ENCODE measurements around the gene LCNL1.
"Not testable (repeated sequence)": the region's sequence is repeated elsewhere in the genome, so short reads cannot be mapped to it uniquely, and the experiment has no call there.

LCNL1 gene

GRCh38 chr9:137028263-137029057 is 45.7 kb downstream of the LCNL1 start:
- DNase-seq: peak; percentile 68

GRCh38 chr9:137029058-137029936 is 46.5 kb downstream of the LCNL1 start:
- peak; percentile 77 for DNase-seq

DNA sequence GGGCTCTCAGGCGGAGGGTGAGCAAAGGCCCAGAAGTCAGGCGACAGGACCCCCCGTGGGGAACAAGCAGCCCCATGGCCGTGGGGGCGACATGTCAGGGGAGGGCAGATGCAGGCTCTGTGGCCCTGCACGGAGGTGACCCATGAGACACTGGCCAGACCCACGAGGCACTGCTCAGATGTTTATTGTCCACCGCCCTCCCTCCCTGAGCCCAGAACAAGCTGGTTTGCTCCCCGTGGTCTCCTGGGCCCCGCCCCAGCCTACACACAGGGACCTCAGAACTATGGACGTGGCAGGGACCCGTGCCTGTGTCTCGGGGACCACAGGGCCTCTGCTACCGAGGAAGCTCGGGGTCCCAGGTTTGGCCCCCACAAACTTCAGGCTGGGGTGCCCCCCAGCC is 47.2 kb downstream of the LCNL1 start:
- no peak for DNase-seq

GRCh38 chr9:137030538-137031527 is 48.0 kb downstream of the LCNL1 start:
- no peak for DNase-seq

DNA sequence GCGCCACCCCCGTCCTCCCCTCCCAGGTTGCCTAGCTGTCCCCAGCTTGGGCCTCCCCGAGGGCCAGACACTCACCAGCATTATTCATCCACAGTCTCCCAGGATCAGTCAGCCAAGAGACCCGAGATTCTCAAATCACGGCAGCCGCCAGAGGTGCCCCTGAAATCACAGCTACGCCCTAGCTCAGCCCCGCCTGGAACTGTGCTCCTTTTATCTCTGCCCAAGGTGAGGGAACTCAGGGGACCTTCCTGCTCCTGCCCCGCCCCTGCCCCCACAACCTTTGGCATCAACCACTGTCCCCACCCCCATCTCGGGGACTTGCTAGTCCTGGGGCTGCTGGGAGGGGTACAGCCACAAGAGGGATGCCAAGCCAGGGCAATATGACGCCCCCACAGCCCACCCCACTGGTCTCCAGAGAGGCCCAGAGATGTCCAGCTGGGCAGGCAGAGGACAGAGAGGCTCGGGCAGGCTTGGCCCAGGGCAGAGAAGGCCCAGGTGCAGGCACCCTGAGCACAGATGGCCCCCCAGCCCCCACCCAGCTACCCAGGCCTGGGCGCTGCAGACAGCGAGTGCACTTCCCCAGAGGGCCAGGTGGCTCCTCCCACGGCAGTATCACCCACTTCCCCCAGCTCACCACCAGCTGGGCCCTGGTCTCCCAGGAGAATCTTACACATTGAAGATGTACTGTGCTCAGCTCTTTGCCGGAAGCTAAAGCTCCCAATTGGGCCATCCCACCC is 49.3 kb downstream of the LCNL1 start, which contains the start of gene FUT7:
FUT7 (minus strand) TSS at position 185 of the 737 bp plus-strand sequence; CDS start at position 88, 97 bp downstream.
- no peak for DNase-seq

GRCh38 chr9:137032858-137033257 is 50.1 kb downstream of the LCNL1 start:
- no peak for DNase-seq

GRCh38 chr9:137033481-137033880 is 50.7 kb downstream of the LCNL1 start:
- not testable (repeated sequence) for DNase-seq

DNA sequence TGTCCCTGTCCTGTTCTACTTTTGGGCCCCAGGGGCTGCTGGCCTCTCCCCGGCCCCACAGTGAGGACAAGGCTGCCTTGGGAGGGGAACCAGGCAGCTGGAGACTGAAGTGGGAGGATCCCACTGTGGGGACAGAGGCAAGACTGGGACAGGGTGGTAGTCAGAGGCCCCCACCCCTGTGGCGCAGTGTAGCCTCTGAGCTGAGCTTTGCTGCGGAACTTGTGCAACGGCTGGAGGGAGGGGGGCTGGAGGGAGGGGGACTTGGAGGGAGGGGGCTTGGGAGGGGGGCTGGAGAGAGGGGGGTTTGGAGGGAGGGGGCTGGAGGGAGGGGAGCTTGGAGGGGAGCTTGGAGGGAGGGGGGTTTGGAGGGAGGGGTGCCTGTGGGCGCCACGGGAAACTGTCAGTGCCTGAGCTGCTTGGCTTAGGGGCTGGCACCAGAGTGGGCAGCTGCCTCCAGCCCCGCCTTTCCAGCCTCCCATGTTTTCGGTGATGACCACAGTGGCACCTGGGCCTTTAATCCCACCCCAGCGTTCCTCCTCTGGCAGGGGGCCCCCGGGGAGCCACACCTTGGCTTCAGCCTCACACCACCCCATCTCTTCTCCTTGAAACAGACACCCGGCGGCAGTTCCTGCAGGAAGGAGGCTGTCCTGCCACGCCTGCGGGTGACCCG is 51.4 kb downstream of the LCNL1 start:
- DNase-seq: no peak

GRCh38 chr9:137034709-137035506 is 52.1 kb downstream of the LCNL1 start:
- DNase-seq: peak; percentile 86
